NCI-H1105 (cell line): ENCODE results near the gene COL20A1.
"Not testable (repeated sequence)": the region's sequence is repeated elsewhere in the genome, so short reads cannot be mapped to it uniquely, and the experiment has no call there.

ENCODE experiments used
- DNase-seq: peaks from one replicate; lab custom pipeline; 2025; lab: John Stamatoyannopoulos, UW

The COL20A1 gene

DNA sequence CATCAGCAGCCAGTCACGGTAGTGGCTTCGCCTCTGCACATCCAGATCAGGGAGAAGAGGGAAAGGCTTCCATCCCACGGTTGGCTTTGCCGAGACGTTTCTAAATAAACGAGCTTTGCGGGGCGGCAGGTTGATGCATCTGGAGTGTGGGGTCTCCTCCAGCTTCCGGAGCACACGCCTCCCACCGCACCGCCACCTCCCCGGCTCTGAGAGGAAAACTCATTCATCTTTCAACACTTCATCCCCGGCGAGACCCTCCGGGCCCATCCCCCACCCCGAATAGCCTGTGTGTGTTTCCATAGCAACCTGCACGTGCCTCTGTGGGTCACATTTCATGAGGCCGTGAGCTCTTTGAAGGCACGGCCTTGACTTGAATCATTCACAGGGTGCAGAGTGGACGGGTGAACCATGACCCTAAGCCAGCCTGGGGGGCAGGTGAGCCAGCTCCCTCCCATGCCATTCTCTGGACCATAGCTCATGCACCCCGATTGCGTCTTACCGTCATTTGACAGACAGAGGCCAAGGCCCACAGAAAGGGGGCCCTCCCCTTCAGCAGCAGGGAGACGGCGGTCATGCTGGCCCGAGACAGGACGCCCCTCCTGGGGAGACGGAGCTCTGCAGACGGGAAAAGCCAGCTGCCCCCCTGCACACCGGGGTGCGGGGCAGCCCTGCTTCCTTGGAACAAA, 84.4 kb downstream of the COL20A1 start:
- DNase-seq: peak; percentile 6

DNA sequence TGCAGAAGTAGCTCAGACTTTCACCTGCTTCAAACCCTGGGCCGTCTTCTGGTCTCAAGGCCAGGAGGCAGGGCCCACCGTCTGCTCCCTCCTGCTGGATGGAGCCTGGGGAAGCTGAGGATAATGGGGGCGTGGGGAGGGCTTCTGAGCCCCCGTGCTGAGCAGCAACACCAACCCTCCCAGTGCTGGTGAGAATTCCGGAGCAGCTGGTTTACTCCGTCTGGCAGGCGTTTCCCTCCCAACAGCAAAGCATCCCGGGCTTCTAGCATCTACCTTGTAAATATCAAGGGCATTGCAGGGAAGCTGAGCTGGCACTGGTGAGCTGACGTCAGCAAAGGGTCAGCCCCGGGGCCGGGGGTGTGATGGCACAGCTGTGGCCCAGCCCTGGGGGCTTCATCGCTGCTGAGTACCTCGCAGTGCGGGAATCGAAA, 85.0 kb downstream of the COL20A1 start:
- DNase-seq: no peak

DNA sequence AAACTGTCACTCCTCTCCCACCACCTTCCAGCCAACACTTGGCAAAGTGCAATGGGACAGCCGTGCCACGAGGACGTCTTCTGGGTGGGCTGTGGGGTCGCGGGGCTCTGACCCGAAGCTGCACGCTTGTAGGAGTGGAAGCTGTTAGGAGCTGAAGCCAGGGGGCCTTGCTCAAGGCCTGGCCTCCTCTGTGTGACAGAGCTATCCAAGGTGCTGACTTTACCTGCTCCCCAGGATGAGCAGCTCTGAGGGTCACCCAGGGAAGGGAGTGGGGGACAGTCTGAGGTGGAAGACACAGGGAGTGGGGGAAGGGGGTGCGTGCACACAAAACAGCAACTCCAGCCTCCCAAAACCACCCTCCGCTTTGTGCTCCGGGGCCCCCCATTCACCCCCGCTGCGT, 85.6 kb downstream of the COL20A1 start:
- no peak for DNase-seq

DNA sequence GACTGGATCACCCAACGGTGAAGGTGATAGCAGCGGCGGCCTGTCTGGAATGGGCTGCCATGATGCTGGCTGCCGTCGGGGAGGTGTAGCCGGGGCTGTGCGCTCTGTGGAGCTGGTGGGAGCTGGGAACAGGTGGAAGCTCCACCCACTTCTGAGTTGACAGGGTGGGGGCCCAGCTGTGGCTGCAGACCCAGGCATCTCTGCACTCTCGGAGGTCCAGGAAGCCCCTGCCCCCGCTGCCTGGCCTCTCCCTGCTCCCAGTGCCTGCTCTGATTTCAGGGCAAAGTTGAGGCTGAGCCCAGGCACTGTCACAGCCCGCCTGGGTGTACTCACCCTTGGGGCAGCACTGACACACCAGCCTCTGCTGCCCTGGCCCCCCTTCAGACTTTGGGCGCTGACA, 86.3 kb downstream of the COL20A1 start:
- DNase-seq: no peak

DNA sequence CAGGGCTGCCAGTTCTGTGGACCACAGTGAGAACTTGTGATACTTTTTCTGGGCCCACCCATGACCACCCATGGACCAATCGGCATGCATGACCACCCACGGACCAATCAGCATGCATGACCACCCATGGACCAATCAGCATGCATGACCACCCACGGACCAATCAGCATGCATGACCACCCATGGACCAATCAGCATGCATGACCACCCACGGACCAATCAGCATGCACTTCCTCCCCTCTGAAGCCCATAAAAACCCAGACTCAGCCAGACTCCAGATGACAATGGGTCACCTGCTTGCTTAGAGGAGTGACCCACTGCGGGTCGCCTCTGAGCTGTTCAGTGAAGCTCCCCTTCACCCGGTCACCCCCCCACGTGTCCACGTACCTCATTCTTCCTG, 86.9 kb downstream of the COL20A1 start:
- DNase-seq: not testable (repeated sequence)

DNA sequence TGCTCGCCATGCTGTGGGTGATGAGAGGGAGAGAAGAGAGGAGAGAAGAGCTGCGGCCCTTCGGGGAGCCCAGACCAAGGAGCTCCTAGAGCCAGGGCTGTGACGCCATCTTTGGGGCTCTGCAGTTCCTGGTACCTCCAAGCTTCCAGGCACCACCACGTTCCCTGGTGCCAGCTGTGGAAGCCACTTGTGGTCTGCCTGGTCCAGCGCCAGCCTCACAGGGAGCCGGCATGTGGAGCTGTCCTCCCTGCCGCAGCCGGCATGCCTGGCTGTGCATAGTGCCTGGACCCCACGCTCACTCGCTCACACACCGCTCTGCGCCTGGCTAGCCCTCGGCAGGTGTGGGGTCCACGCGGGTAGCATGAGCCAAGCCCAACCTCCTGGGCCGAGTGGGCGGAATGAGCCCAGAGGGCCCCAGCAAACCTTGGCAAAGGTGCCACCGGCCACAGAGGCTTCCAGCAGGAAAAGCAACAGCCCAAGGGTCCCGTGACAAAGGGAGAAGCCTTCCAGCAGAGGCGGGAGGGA, 87.4 kb downstream of the COL20A1 start:
- DNase-seq: no peak

DNA sequence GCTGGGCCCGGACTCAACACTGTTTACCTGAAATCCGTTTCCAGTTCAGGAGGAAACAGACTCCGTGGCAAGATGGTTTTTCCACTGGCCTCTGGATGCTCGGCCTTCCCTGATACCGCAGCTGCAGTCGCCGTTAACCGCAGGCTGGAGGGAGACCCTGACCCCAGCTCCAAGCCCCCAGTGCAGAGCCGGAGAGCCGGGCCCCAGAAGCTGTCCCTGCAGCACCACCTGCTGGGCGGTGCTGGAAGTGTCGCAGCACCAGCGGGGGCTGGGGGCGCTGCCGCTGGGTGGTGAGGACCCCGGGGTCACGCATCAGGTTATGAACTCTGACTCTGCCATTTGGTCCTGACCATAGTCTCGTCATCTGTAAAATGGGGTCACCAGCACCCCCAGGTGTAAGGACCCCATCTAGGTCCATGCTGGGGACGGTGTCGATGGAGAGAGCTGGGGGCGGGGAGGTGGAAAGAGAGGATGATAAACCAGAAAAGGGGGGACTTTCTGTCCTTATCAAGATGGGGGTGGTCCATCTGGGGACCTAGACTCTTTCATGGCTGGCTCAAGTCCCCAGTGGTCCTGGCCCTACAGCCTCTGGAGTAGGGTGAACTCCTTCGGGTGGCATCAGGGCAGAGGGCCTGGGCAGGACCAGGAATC, 88.9 kb downstream of the COL20A1 start:
- DNase-seq: peak; percentile 32

DNA sequence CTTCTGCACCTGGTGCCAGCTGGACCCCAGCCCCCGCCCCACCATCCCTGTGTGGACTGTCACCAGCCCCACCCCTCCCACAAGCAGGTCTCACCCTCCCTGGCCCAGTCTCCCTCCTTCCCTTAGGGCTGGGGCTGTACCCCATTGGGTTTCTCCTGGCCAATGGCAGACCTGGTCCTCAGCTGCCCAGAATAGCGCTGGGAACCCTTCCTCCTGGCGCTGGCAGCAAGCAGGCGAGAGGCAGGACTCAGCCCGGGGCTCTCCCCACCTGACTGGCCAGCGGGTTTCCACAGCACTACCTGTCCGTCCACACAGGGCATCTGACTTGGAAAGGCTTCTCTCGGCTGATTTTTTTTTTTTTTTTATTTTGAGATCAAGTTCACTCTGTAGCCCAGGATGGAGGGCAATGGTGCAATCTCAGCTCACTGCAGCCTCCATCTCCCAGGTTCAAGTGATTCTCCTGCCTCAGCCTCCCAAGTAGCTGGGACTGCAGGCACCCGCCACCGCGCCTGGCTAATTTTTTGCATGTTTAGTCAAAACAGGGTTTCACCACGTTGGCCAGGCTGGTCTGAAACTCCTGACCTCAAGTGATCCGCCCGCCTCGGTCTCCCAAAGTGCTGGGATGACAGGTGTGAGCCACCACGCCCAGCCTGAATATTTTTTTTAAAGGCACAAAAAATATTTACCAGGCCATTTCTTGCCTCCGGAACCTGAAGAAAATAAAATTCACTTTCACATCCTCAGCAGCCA, 89.7 kb downstream of the COL20A1 start:
- DNase-seq: no peak

DNA sequence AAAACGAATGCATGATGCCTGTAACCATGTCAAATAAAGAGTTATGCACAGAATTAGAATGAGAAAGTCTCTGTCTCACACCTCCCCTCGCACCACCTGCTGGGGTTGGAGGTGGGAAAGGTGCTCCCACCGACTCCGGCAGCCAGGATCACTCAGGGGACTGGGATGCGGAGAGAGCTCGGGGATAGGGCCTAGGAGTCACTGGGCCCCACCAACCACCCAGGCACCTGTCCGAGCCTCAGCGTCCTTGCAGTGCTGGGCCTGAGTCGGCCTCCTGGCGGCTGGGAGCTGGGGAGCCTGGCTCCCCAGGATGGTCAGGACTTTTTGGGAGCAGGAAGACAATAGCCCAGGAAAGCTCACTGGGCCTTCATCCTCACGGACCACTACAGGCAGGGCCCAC, 90.6 kb downstream of the COL20A1 start:
- no peak for DNase-seq

DNA sequence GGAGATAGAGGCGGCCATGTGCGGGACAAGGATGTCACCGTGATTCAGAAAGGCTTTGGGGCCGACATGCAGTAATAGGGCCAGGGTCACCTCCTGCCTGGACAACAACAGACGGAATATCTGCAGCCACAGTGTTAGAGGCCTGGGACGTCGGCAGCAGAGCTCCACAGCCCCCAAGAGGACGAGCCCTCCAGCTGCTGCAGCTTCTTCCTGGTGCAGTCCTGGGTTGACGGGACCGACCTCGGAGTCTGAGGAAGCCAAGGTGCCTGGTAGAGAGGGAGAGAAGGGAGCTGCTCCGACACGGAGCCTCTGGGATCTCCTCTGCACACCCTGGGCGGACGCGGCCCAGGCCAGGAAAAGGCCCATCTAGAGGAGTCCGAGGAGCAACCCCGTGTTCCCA, 91.3 kb downstream of the COL20A1 start:
- DNase-seq: no peak
